Activated naive CD4-positive, alpha-beta T cell treated with anti-CD3 and anti-CD28 coated beads, Interleukin-2, amount 10 ng/mL, durations not matched to agents 7 days and 5 days (primary cell): ENCODE measurements around the gene DCLRE1C.
A peak's percentile ranks its signal among the peaks of the same experiment; 100 is the strongest.
"Not testable (repeated sequence)": the region's sequence is repeated elsewhere in the genome, so short reads cannot be mapped to it uniquely, and the experiment has no call there.

Experiments used
- CTCF ChIA-PET: fragments of 350-600 bp; sonication (Branson Sonifier 250); formaldehyde crosslinking; loops from one replicate; lab custom pipeline; 2021; ENCODE audit warnings: antibody characterized with exemption; lab: Charles Lee
- DNase-seq: peaks from one replicate; pipeline ENCODE4 v3.0.0-alpha.2; 2020
- H3K27ac Mint-ChIP-seq: one replicate; pipeline ENCODE4 v1.8.0; 2021; ENCODE audit warnings: mild to moderate bottlenecking, moderate library complexity, mixed read lengths
- H3K27me3 Mint-ChIP-seq: one replicate; pipeline ENCODE4 v1.8.0; 2021; ENCODE audit warnings: mild to moderate bottlenecking, mixed read lengths
- H3K36me3 Mint-ChIP-seq: one replicate; pipeline ENCODE4 v1.8.0; 2021; ENCODE audit warnings: mixed read lengths
- H3K4me1 Mint-ChIP-seq: one replicate; pipeline ENCODE4 v1.8.0; 2021; ENCODE audit warnings: mixed read lengths
- H3K4me3 Mint-ChIP-seq: one replicate; pipeline ENCODE4 v1.8.0; 2021; ENCODE audit warnings: mild to moderate bottlenecking, moderate library complexity, mixed read lengths
- H3K9me3 Mint-ChIP-seq: one replicate; pipeline ENCODE4 v1.8.0; 2021; ENCODE audit warnings: mixed read lengths

The DCLRE1C gene

GRCh38 chr10:14926722-14927416 lies 27.0 kb downstream of the DCLRE1C start:
- Mint-ChIP-seq H3K4me1 (no peaks in the 10 kb centered on the region), H3K27me3 (no peaks in the 10 kb centered on the region), H3K27ac (peak overlapping the region; percentile 7), H3K4me3 (no peak overlapping the region), H3K9me3 (no peaks in the 10 kb centered on the region), H3K36me3 (peaks cover 65% of the 10 kb centered on the region)
- DNase-seq, result no peak
- CTCF ChIA-PET, result no interaction called here

GRCh38 chr10:14926061-14926470 lies 27.8 kb downstream of the DCLRE1C start:
- H3K36me3 Mint-ChIP-seq, result peaks cover 67% of the 10 kb centered on the region
- no peaks in the 10 kb centered on the region for H3K27me3 Mint-ChIP-seq
- H3K27ac Mint-ChIP-seq, result no peak overlapping the region
- H3K4me3 Mint-ChIP-seq, result no peak overlapping the region
- CTCF ChIA-PET, result no interaction called here
- DNase-seq, result no peak
- no peaks in the 10 kb centered on the region for H3K9me3 Mint-ChIP-seq
- H3K4me1 Mint-ChIP-seq, result no peaks in the 10 kb centered on the region

GRCh38 chr10:14925268-14925667 lies 28.6 kb downstream of the DCLRE1C start:
- Mint-ChIP-seq H3K4me3 (no peak overlapping the region), H3K36me3 (peaks cover 70% of the 10 kb centered on the region), H3K27me3 (no peaks in the 10 kb centered on the region), H3K27ac (no peak overlapping the region), H3K9me3 (no peaks in the 10 kb centered on the region), H3K4me1 (no peaks in the 10 kb centered on the region)
- DNase-seq, result no peak
- CTCF ChIA-PET, result no interaction called here

DNA sequence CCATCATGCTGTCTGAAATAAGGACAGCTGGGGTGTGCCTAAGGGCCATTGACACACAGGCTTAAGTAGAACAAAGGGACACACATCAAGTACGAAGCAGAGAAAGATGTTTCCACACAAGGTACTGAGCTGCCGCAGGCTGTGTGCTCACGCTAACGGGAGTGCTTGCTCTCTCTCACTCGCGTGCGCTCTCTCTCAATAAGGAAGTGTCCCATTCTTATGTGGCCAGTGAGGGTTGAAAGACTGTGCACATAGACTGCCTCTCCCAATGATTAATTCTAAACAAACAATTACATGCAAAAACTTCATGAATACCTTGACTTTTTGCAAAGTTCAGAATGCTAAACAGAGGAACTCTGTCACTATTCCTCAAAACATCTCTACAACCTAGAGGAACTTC lies 29.9 kb downstream of the DCLRE1C start:
- Mint-ChIP-seq H3K4me3 (no peak overlapping the region), H3K27me3 (no peaks in the 10 kb centered on the region), H3K27ac (no peak overlapping the region), H3K4me1 (no peaks in the 10 kb centered on the region), H3K36me3 (peaks cover 80% of the 10 kb centered on the region), H3K9me3 (no peaks in the 10 kb centered on the region)
- DNase-seq, result no peak
- CTCF ChIA-PET, result no interaction called here

- peaks cover 20% of the 10 kb centered on the region for H3K4me1 Mint-ChIP-seq
- CTCF ChIA-PET, result no interaction called here
- no peaks in the 10 kb centered on the region for H3K27me3 Mint-ChIP-seq
- H3K36me3 Mint-ChIP-seq, result peaks cover 96% of the 10 kb centered on the region
- H3K27ac Mint-ChIP-seq, result no peak overlapping the region
- H3K4me3 Mint-ChIP-seq, result no peak overlapping the region
- no peak for DNase-seq
- H3K9me3 Mint-ChIP-seq, result peaks cover 21% of the 10 kb centered on the region
Measured at GRCh38 chr10:14918964-14919363, 34.9 kb downstream of the DCLRE1C start.

DNA sequence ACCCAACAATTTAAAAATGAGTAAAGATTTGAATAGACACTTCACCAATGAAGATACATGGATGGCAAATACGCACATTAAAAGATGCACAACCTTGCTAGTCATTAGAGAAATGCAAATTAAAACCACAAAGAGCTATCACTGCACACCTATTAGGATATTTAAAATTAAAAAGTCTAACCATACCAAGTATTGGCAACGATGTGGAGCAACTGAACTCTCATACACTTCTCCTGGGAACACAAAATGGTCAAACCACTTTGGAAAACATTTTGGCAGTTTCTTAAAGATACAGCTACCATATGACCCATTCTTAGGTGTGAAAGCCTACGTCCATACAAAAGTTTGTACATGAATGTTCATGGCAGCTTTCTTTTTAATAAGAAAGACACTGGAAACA lies 36.1 kb downstream of the DCLRE1C start:
- no peaks in the 10 kb centered on the region for H3K27me3 Mint-ChIP-seq
- CTCF ChIA-PET, result interaction anchor here (1.0 kb wide), 2 partner anchors 10 to 54 kb away, joined by 3 to 4 read pairs; no protein-coding TSS in a partner anchor
- H3K27ac Mint-ChIP-seq, result no peak overlapping the region
- H3K4me3 Mint-ChIP-seq, result no peak overlapping the region
- no peak for DNase-seq
- peaks cover 22% of the 10 kb centered on the region for H3K9me3 Mint-ChIP-seq
- peaks cover 20% of the 10 kb centered on the region for H3K4me1 Mint-ChIP-seq
- H3K36me3 Mint-ChIP-seq, result peaks cover 96% of the 10 kb centered on the region

- Mint-ChIP-seq H3K9me3 (peaks cover 22% of the 10 kb centered on the region), H3K27ac (no peak overlapping the region), H3K36me3 (peaks cover 97% of the 10 kb centered on the region)
Measured at GRCh38 chr10:14916600-14916999, 37.3 kb downstream of the DCLRE1C start.

GRCh38 chr10:14911801-14912200 lies 42.1 kb downstream of the DCLRE1C start:
- no peak for DNase-seq
- peaks cover 89% of the 10 kb centered on the region for H3K36me3 Mint-ChIP-seq
- peaks cover 30% of the 10 kb centered on the region for H3K4me1 Mint-ChIP-seq
- no peak overlapping the region for H3K4me3 Mint-ChIP-seq
- no peak overlapping the region for H3K27ac Mint-ChIP-seq
- H3K27me3 Mint-ChIP-seq, result no peaks in the 10 kb centered on the region
- peaks cover 13% of the 10 kb centered on the region for H3K9me3 Mint-ChIP-seq
- CTCF ChIA-PET, result no interaction called here

More at GRCh38 chr10:14916600-14916999, 37.3 kb downstream of the DCLRE1C start:
- no peak for DNase-seq
- Mint-ChIP-seq H3K4me1 (peaks cover 20% of the 10 kb centered on the region), H3K27me3 (no peaks in the 10 kb centered on the region), H3K4me3 (no peak overlapping the region)
- CTCF ChIA-PET, result no interaction called here

DNA sequence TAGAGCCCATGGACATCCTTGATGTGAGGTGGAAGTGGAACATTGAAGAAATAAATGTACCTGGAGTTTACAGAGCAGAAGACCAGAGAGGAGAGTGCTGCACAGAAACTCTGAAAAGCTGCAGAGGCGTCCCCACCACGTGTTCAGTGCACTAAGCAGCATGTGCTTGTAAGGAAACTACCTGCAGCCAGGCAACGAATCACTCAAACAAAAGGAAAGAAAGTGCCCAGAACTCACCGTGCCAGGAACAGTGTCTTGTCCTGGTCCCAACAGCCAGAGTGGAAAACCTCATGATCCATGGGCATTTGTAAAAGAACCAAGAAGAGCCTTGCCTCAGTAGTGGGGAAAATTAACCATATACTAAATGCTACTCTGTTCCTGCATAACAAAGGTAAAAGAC lies 42.9 kb downstream of the DCLRE1C start:
- Mint-ChIP-seq H3K4me3 (no peak overlapping the region), H3K4me1 (peaks cover 29% of the 10 kb centered on the region), H3K27me3 (no peaks in the 10 kb centered on the region), H3K27ac (peak overlapping the region; percentile 53), H3K36me3 (peaks cover 84% of the 10 kb centered on the region), H3K9me3 (peaks cover 5% of the 10 kb centered on the region)
- CTCF ChIA-PET, result no interaction called here
- DNase-seq, result no peak

DNA sequence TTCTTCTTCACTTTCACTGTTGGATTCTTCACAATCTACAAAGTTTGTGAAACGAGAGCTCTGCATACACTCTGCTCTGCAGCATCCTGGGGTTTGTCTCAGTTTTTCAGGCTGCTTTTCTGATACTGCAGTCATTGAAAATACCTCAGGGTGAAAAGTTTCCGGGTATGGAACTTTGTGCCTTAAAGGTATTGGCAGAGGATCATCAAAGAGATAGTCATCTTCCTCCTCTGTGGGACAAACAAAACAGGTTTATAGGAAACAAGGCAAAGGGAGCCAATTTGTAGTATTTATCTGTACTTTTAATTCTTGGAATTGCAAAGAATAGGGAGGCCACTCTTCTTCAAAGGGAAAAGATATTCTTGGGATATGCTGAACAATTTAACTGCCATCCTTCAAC lies 44.8 kb downstream of the DCLRE1C start:
- H3K9me3 Mint-ChIP-seq, result peaks cover 3% of the 10 kb centered on the region
- H3K4me1 Mint-ChIP-seq, result peaks cover 21% of the 10 kb centered on the region
- H3K36me3 Mint-ChIP-seq, result peaks cover 77% of the 10 kb centered on the region
- no peaks in the 10 kb centered on the region for H3K27me3 Mint-ChIP-seq
- CTCF ChIA-PET, result no interaction called here
- no peak overlapping the region for H3K4me3 Mint-ChIP-seq
- no peak overlapping the region for H3K27ac Mint-ChIP-seq
- no peak for DNase-seq

- CTCF ChIA-PET, result interaction anchor here (1.1 kb wide), 1 partner anchor 10 kb away, joined by 3 read pairs; no protein-coding TSS in a partner anchor
- H3K27ac Mint-ChIP-seq, H3K9me3 Mint-ChIP-seq, DNase-seq, H3K27me3 Mint-ChIP-seq, H3K4me3 Mint-ChIP-seq: not testable (repeated sequence)
- Mint-ChIP-seq H3K4me1 (peaks cover 21% of the 10 kb centered on the region), H3K36me3 (peaks cover 62% of the 10 kb centered on the region)
Measured at GRCh38 chr10:14907591-14907990, 46.3 kb downstream of the DCLRE1C start.

- peak overlapping the region; percentile 12 for H3K27ac Mint-ChIP-seq
- peaks cover 21% of the 10 kb centered on the region for H3K4me1 Mint-ChIP-seq
- H3K4me3 Mint-ChIP-seq, result no peak overlapping the region
- H3K27me3 Mint-ChIP-seq, result no peaks in the 10 kb centered on the region
- DNase-seq, result no peak
- CTCF ChIA-PET, result no interaction called here
- H3K36me3 Mint-ChIP-seq, result peaks cover 57% of the 10 kb centered on the region
- peaks cover 2% of the 10 kb centered on the region for H3K9me3 Mint-ChIP-seq
Measured at GRCh38 chr10:14906765-14907164, 47.1 kb downstream of the DCLRE1C start.

DNA sequence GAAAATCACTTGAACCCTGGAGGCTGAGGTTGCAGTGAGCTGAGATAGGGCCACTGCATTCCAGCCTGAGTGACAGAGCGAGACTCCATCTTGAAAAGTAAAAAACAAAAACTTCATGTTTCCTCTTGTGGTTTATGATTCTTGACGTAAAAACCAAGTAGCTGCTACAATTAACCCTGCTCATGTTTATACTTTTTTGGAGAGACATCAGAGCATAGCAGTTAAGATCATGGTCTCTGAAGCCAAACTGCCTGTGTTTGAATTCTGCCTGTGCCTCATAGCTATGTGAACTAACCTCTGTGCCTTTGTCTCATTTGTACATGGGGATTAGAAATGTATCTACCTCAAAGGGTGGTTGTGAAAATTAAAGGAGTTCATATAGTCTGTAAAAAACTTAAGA lies 48.0 kb downstream of the DCLRE1C start:
- CTCF ChIA-PET, result interaction anchor here (1.2 kb wide), 1 partner anchor 24 kb away, joined by 3 read pairs; no protein-coding TSS in a partner anchor
- no peak for DNase-seq
- Mint-ChIP-seq H3K36me3 (peaks cover 49% of the 10 kb centered on the region), H3K4me1 (peaks cover 18% of the 10 kb centered on the region), H3K27me3 (no peaks in the 10 kb centered on the region), H3K9me3 (peaks cover 2% of the 10 kb centered on the region), H3K4me3 (no peak overlapping the region), H3K27ac (peak overlapping the region; percentile 69)

DNA sequence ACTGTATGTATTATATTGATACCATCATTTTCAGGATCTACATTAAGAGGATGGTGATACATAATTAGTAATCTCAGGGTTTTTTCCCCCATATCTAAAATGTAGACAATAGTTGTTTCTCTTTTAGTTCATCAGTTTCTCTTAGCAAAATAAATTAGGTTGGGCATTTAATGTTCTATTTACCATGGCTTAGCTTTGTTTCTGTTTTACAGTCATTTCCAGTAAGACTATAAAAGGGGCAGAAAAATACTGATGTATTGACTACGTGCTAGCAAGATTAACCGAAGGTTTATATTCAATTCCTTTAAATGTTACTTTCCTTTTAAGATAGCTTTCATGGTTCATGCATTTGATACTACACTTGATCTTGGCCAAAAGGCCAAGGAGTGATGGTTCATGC lies 49.0 kb downstream of the DCLRE1C start:
- Mint-ChIP-seq H3K9me3 (peaks cover 2% of the 10 kb centered on the region), H3K4me1 (peaks cover 15% of the 10 kb centered on the region), H3K36me3 (peaks cover 41% of the 10 kb centered on the region), H3K27ac (no peak overlapping the region), H3K27me3 (no peaks in the 10 kb centered on the region), H3K4me3 (no peak overlapping the region)
- DNase-seq, result no peak
- CTCF ChIA-PET, result interaction anchor here (0.8 to 1.8 kb wide), 5 partner anchors 15 to 69 kb away, joined by 3 to 4 read pairs (median 4); partner anchors contain the start of gene DCLRE1C

DNA sequence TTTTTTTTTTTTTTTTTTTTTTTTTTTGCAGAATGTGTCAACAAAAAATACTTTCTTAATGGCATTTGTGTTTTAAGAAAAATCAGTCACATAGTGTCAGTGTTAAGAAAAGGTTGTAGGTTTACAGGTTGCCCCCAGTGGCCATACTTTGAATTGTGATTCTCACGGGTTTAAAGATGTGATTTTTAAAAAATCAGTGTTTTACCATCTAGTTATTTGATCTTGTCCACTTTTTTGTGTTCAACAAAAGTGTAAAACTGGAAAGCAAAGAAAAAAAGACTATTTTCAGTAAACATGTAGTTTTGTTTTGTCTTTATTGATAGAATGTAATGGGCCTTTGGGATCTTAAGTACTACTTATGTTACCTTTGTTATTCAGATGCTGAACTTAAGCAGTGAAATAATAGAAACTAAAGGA lies 49.6 kb downstream of the DCLRE1C start:
- no peak overlapping the region for H3K4me3 Mint-ChIP-seq
- CTCF ChIA-PET, result interaction anchor here (0.8 to 1.8 kb wide), 5 partner anchors 16 to 69 kb away, joined by 3 to 4 read pairs (median 4); partner anchors contain the start of gene DCLRE1C
- H3K4me1 Mint-ChIP-seq, result peaks cover 15% of the 10 kb centered on the region
- DNase-seq, result peak; percentile 46
- H3K27ac Mint-ChIP-seq, result no peak overlapping the region
- H3K27me3 Mint-ChIP-seq, result no peaks in the 10 kb centered on the region
- peaks cover 37% of the 10 kb centered on the region for H3K36me3 Mint-ChIP-seq
- peaks cover 2% of the 10 kb centered on the region for H3K9me3 Mint-ChIP-seq
